ENCODE results near the gene CLIP1.
"Not testable (repeated sequence)": the region's sequence is repeated elsewhere in the genome, so short reads cannot be mapped to it uniquely, and the experiment has no call there.

The CLIP1 gene

GRCh38 chr12:122421821-122422729, at the start of gene CLIP1:
Gene CLIP1 (minus strand): TSS chr12:122422669. CDS start chr12:122380452, 42,217 bp downstream.
- FAIRE-seq (no peak), DNase-seq (ENCODE audit: low spot score) (peak; percentile 53)

GRCh38 chr12:122471324-122472226, 49.1 kb upstream of the CLIP1 start:
- peak; percentile 81 for FAIRE-seq

GRCh38 chr12:122470576-122470975, 48.1 kb upstream of the CLIP1 start:
- DNase-seq (ENCODE audit: low spot score); FAIRE-seq: not testable (repeated sequence)

More at GRCh38 chr12:122471324-122472226, 49.1 kb upstream of the CLIP1 start:
- DNase-seq (ENCODE audit: low spot score): peak; percentile 53

- not testable (repeated sequence) for DNase-seq (ENCODE audit: low spot score); FAIRE-seq
Observed at GRCh38 chr12:122469856-122470255, 47.4 kb upstream of the CLIP1 start.

- DNase-seq (ENCODE audit: low spot score) (no peak), FAIRE-seq (no peak)
Observed at GRCh38 chr12:122467983-122468382, 45.5 kb upstream of the CLIP1 start.

- FAIRE-seq (peak; percentile 54), DNase-seq (ENCODE audit: low spot score) (peak; percentile 91)
Observed at GRCh38 chr12:122464317-122465042, 42.0 kb upstream of the CLIP1 start.

GRCh38 chr12:122460641-122461040, 38.2 kb upstream of the CLIP1 start:
- FAIRE-seq (no peak), DNase-seq (ENCODE audit: low spot score) (no peak)

GRCh38 chr12:122460061-122460460, 37.6 kb upstream of the CLIP1 start:
- no peak for DNase-seq (ENCODE audit: low spot score)
- no peak for FAIRE-seq

- FAIRE-seq: peak; percentile 60
- peak; percentile 69 for DNase-seq (ENCODE audit: low spot score)
Observed at GRCh38 chr12:122459211-122459610, 36.7 kb upstream of the CLIP1 start.

GRCh38 chr12:122458105-122459035, 35.9 kb upstream of the CLIP1 start:
- FAIRE-seq (no peak), DNase-seq (ENCODE audit: low spot score) (no peak)

- no peak for DNase-seq (ENCODE audit: low spot score)
- no peak for FAIRE-seq
Observed at GRCh38 chr12:122457627-122458026, 35.2 kb upstream of the CLIP1 start.

- no peak for FAIRE-seq
- DNase-seq (ENCODE audit: low spot score): no peak
Observed at GRCh38 chr12:122454739-122455138, 32.3 kb upstream of the CLIP1 start.

GRCh38 chr12:122454250-122454721, 31.8 kb upstream of the CLIP1 start:
- DNase-seq (ENCODE audit: low spot score): no peak
- no peak for FAIRE-seq

- DNase-seq (ENCODE audit: low spot score): no peak
- FAIRE-seq: no peak
Observed at GRCh38 chr12:122452701-122453285, 30.3 kb upstream of the CLIP1 start.

GRCh38 chr12:122449317-122449716, 26.8 kb upstream of the CLIP1 start:
- no peak for FAIRE-seq
- DNase-seq (ENCODE audit: low spot score): peak; percentile 49

- FAIRE-seq; DNase-seq (ENCODE audit: low spot score): not testable (repeated sequence)
Observed at GRCh38 chr12:122447825-122448224, 25.4 kb upstream of the CLIP1 start.

GRCh38 chr12:122446390-122446789, 23.9 kb upstream of the CLIP1 start:
- DNase-seq (ENCODE audit: low spot score); FAIRE-seq: not testable (repeated sequence)

- not testable (repeated sequence) for FAIRE-seq; DNase-seq (ENCODE audit: low spot score)
Observed at GRCh38 chr12:122444071-122444470, 21.6 kb upstream of the CLIP1 start.

GRCh38 chr12:122438822-122439221, 16.4 kb upstream of the CLIP1 start:
- not testable (repeated sequence) for DNase-seq (ENCODE audit: low spot score); FAIRE-seq
